CD14-positive monocyte (primary cell): ENCODE measurements around the gene OR1F1. TPM values are rescaled to one million over a fixed set of nuclear protein-coding genes. Genes with fewer than 3 reads are reported as not detected.
A peak's percentile ranks its signal among the peaks of the same experiment; 100 is the strongest.

ENCODE experiments used
- DNase-seq, 3 donors: peaks; one replicate each; pipeline ENCODE4 v3.0.0-alpha.2; 2011 to 2022
- H2AFZ ChIP-seq: 2 replicates; pipeline ENCODE4 v1.6.0; 2012; ENCODE audit warnings: mild to moderate bottlenecking, low read depth, low read length, inconsistent platforms; ENCODE audit not compliant: insufficient read depth, poor library complexity, severe bottlenecking
- H3K27ac ChIP-seq, 2 donors: 1 replicate in 1 of 2; 2 replicates in 1 of 2; pipeline ENCODE4 v1.5.1; 2012 to 2013; ENCODE audit warnings: low read length in 2 of 2, control low read depth in 1 of 2, inconsistent platforms in 1 of 2, low read depth in 1 of 2, mild to moderate bottlenecking in 1 of 2
- H3K27me3 ChIP-seq, 2 donors: one replicate each; pipeline versions ENCODE4 v1.6.0 to v1.6.1; 2011 to 2013; ENCODE audit warnings: low read length in 2 of 2; ENCODE audit not compliant: control insufficient read depth in 2 of 2, insufficient read depth in 2 of 2
- H3K36me3 ChIP-seq, 2 donors: replicated peaks in 1 of 2; 1 replicate in 1 of 2; 2 replicates in 1 of 2; pipeline versions ENCODE4 v1.5.1 to v1.6.1; 2012 to 2013; ENCODE audit warnings: low read length in 2 of 2, control low read depth in 1 of 2, inconsistent platforms in 1 of 2, mild to moderate bottlenecking in 1 of 2; ENCODE audit not compliant: insufficient read depth in 2 of 2, control insufficient read depth in 1 of 2
- H3K4me1 ChIP-seq, 2 donors: 1 replicate in 1 of 2; 2 replicates in 1 of 2; pipeline versions ENCODE4 v1.5.1 to v1.6.1; 2012 to 2013; ENCODE audit warnings: low read length in 2 of 2, control low read depth in 1 of 2, inconsistent platforms in 1 of 2, mild to moderate bottlenecking in 1 of 2, moderate library complexity in 1 of 2; ENCODE audit not compliant: insufficient read depth in 2 of 2, control insufficient read depth in 1 of 2
- H3K4me2 ChIP-seq: replicated peaks from 2 replicates; pipeline ENCODE3; 2012; ENCODE audit warnings: low read length, moderate library complexity, mild to moderate bottlenecking; ENCODE audit not compliant: poor library complexity, severe bottlenecking; ENCODE audit errors: extremely low read depth
- H3K4me3 ChIP-seq, 3 experiments: fragments of 200-600 bp in 1 of 3; sonication (generic) in 1 of 3; replicated peaks in 1 of 3; 1 replicate in 2 of 3; 2 replicates in 1 of 3; pipeline ENCODE4 v1.5.1; 2011 to 2013; ENCODE audit warnings: low read length in 3 of 3, mild to moderate bottlenecking in 3 of 3, control low read depth in 2 of 3, low read depth in 2 of 3, inconsistent platforms in 1 of 3, moderate library complexity in 1 of 3
- H3K79me2 ChIP-seq: 2 replicates; pipeline ENCODE4 v1.6.0; 2012; ENCODE audit warnings: mild to moderate bottlenecking, control low read depth, inconsistent platforms, low read length, moderate library complexity; ENCODE audit not compliant: insufficient read depth
- H3K9ac ChIP-seq: 2 replicates; pipeline ENCODE4 v1.6.0; 2017; ENCODE audit warnings: low read length, mild to moderate bottlenecking; ENCODE audit not compliant: insufficient read depth, poor library complexity, severe bottlenecking
- H3K9me3 ChIP-seq, 2 donors: replicated peaks in 1 of 2; 1 replicate in 1 of 2; 2 replicates in 1 of 2; pipeline versions ENCODE4 v1.5.1 to v1.6.1; 2012 to 2013; ENCODE audit warnings: low read length in 2 of 2, control low read depth in 1 of 2; ENCODE audit not compliant: control insufficient read depth in 1 of 2, insufficient read depth in 1 of 2
- H4K20me1 ChIP-seq: 2 replicates; pipeline ENCODE4 v1.6.0; 2012; ENCODE audit warnings: mild to moderate bottlenecking, low read length, control low read depth, moderate library complexity; ENCODE audit not compliant: insufficient read depth
- H3K27ac Mint-ChIP-seq, 7 donors: one replicate each; pipeline ENCODE4 v1.8.0; 2020; ENCODE audit warnings: mild to moderate bottlenecking in 7 of 7, mixed read lengths in 7 of 7, moderate library complexity in 6 of 7, inconsistent platforms in 2 of 7
- H3K27me3 Mint-ChIP-seq, 3 donors: one replicate each; pipeline ENCODE4 v1.8.0; 2021 to 2022; ENCODE audit warnings: low read depth in 3 of 3, mild to moderate bottlenecking in 3 of 3, mixed read lengths in 3 of 3, moderate library complexity in 3 of 3, inconsistent platforms in 1 of 3
- H3K36me3 Mint-ChIP-seq, 2 donors: one replicate each; pipeline ENCODE4 v1.8.0; 2020; ENCODE audit warnings: mixed read lengths in 2 of 2, inconsistent platforms in 1 of 2, mild to moderate bottlenecking in 1 of 2
- H3K4me1 Mint-ChIP-seq: one replicate; pipeline ENCODE4 v1.8.0; 2020; ENCODE audit warnings: mild to moderate bottlenecking, mixed read lengths
- H3K4me3 Mint-ChIP-seq, 2 donors: one replicate each; pipeline ENCODE4 v1.8.0; 2020; ENCODE audit warnings: mild to moderate bottlenecking in 2 of 2, mixed read lengths in 2 of 2, moderate library complexity in 1 of 2
- H3K9me3 Mint-ChIP-seq, 7 donors: one replicate each; pipeline ENCODE4 v1.8.0; 2020 to 2022; ENCODE audit warnings: mixed read lengths in 7 of 7, mild to moderate bottlenecking in 6 of 7, moderate library complexity in 6 of 7, inconsistent platforms in 2 of 7
- WGBS: methylation state at CpG from one replicate; pipeline ENCODE4 v1.1.5; 2013; ENCODE audit warnings: missing lambda C conversion rate; ENCODE audit not compliant: insufficient coverage; 5-methylcytosine and 5-hydroxymethylcytosine counted together
- intact Hi-C, 2 donors: fragments of 100-400 bp; cut with micrococcal nuclease; formaldehyde crosslinking; loops; one replicate each; pipeline versions ENCODE4 v1.15.0 to v1.15.1; 2023
- polyA plus RNA-seq, 3 donors: library from polyadenylated mRNA; depleted of rRNA in 1 of 3; unstranded in 2 of 3; stranded (reverse) in 1 of 3; fragments of 300-500 nt in 2 of 3; fragments of >200 nt in 1 of 3; fragmentation: Illumina TruSeq in 2 of 3; gene quantifications; 1 replicate in 2 of 3; 2 replicates in 1 of 3; pipeline ENCODE4 v1.2.3, GENCODE V29; 2012 to 2021
- TF ChIP-seq, protein P1 (sequence below): fragments of 200-600 bp; IDR thresholded peaks from one replicate; pipeline ENCODE4 v1.8.0; 2022; ENCODE audit warnings: antibody characterized with exemption, mild to moderate bottlenecking

Gene OR1F1
- polyA plus RNA-seq, 3 donors = not detected

GRCh38 chr16:3254309-3254708 is 66.3 kb downstream of the OR1F1 start:
- 60% methylated on average over 25 of the region's 35 CpGs for WGBS
- peaks cover 85% of the 10 kb centered on the region for H3K79me2 ChIP-seq
- peaks cover 90% of the 10 kb centered on the region for H3K4me1 Mint-ChIP-seq
- peaks cover 72% of the 10 kb centered on the region for H4K20me1 ChIP-seq
- H3K4me2 ChIP-seq = peak overlapping the region; percentile 88
- H3K27ac Mint-ChIP-seq = peak overlapping the region in 2 of 7 donors; percentile 98 to 99
- peak overlapping the region; percentile 80 for H3K9ac ChIP-seq
- no peak overlapping the region for H2AFZ ChIP-seq
- peaks cover 84 to 96% of the 10 kb centered on the region in 2 donors for H3K4me1 ChIP-seq
- peaks cover 0 to 2% (median 0%) of the 10 kb centered on the region in 3 donors for H3K27me3 Mint-ChIP-seq
- H3K36me3 Mint-ChIP-seq = peaks cover 44 to 60% of the 10 kb centered on the region in 2 donors
- H3K9me3 ChIP-seq = no peaks in the 10 kb centered on the region
- TF ChIP-seq, protein P1, sequence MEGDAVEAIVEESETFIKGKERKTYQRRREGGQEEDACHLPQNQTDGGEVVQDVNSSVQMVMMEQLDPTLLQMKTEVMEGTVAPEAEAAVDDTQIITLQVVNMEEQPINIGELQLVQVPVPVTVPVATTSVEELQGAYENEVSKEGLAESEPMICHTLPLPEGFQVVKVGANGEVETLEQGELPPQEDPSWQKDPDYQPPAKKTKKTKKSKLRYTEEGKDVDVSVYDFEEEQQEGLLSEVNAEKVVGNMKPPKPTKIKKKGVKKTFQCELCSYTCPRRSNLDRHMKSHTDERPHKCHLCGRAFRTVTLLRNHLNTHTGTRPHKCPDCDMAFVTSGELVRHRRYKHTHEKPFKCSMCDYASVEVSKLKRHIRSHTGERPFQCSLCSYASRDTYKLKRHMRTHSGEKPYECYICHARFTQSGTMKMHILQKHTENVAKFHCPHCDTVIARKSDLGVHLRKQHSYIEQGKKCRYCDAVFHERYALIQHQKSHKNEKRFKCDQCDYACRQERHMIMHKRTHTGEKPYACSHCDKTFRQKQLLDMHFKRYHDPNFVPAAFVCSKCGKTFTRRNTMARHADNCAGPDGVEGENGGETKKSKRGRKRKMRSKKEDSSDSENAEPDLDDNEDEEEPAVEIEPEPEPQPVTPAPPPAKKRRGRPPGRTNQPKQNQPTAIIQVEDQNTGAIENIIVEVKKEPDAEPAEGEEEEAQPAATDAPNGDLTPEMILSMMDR = no peak
- no peaks in the 10 kb centered on the region for H3K9me3 Mint-ChIP-seq
- H3K4me3 ChIP-seq = peak overlapping the region; percentile 85 to 98 (median 92)
- H3K27ac ChIP-seq = peak overlapping the region in 1 of 2 donors; percentile 90
- H3K4me3 Mint-ChIP-seq = peak overlapping the region; percentile 97 to 99
- intact Hi-C loops = no loop called here
- H3K36me3 ChIP-seq = peaks cover 50 to 58% of the 10 kb centered on the region in 2 donors
- no peaks in the 10 kb centered on the region for H3K27me3 ChIP-seq
- DNase-seq = no peak

Other genes with a start within 250 kb of the OR1F1 start
- gene KREMEN2, start 223.9 kb upstream of the OR1F1 start, polyA plus RNA-seq = under 1 TPM in 1 of 3 donors, not detected in 2; 0.09 TPM
- gene PAQR4, start 218.9 kb upstream of the OR1F1 start, polyA plus RNA-seq = 10 to 100 TPM in 1 of 3 donors, 1 to 10 TPM in 2; 6.3 to 14.2 (median 8.9) TPM
- 1 to 10 TPM in 2 of 3 donors, under 1 TPM in 1; 0.39 to 3.2 (median 3.0) TPM for gene PKMYT1, start 207.8 kb upstream of the OR1F1 start, polyA plus RNA-seq
- gene CLDN9, start 175.3 kb upstream of the OR1F1 start, polyA plus RNA-seq = 1 to 10 TPM in 1 of 3 donors, not detected in 2; 2.1 TPM
- gene CLDN6, start 170.0 kb upstream of the OR1F1 start, polyA plus RNA-seq = not detected
- gene TNFRSF12A, start 167.8 kb upstream of the OR1F1 start, polyA plus RNA-seq = 1 to 10 TPM; 2.9 to 6.2 (median 5.7) TPM
- gene HCFC1R1, start 164.3 kb upstream of the OR1F1 start, polyA plus RNA-seq = 10 to 100 TPM; 16.7 to 27.1 (median 19.9) TPM
- gene THOC6, start 164.2 kb upstream of the OR1F1 start, polyA plus RNA-seq = 10 to 100 TPM; 42.4 to 59.2 (median 57.7) TPM
- not detected for gene BICDL2, start 151.3 kb upstream of the OR1F1 start, polyA plus RNA-seq
- gene MMP25, start 141.6 kb upstream of the OR1F1 start, polyA plus RNA-seq = 10 to 100 TPM in 1 of 3 donors, 1 to 10 TPM in 1, under 1 TPM in 1; 0.71 to 26.6 (median 2.6) TPM
- gene IL32, start 122.6 kb upstream of the OR1F1 start, polyA plus RNA-seq = 1 to 10 TPM in 2 of 3 donors, under 1 TPM in 1; 0.53 to 8.0 (median 5.6) TPM
- under 1 TPM in 1 of 3 donors, not detected in 2; 0.29 TPM for gene ZSCAN10, start 88.9 kb upstream of the OR1F1 start, polyA plus RNA-seq
- 1 to 10 TPM; 1.0 to 6.7 (median 1.3) TPM for gene ZNF205, start 75.6 kb upstream of the OR1F1 start, polyA plus RNA-seq
- 1 to 10 TPM; 1.5 to 2.6 (median 1.8) TPM for gene ZNF213, start 53.2 kb upstream of the OR1F1 start, polyA plus RNA-seq
- 1 to 10 TPM; 2.0 to 2.8 (median 2.5) TPM for gene ZNF200, start 47.0 kb downstream of the OR1F1 start, polyA plus RNA-seq
- gene MEFV, start 68.4 kb downstream of the OR1F1 start, polyA plus RNA-seq = 10 to 100 TPM; 37.7 to 78.0 (median 73.2) TPM
- 10 to 100 TPM; 11.5 to 21.5 (median 13.1) TPM for gene ZNF263, start 95.3 kb downstream of the OR1F1 start, polyA plus RNA-seq
- gene TIGD7, start 117.2 kb downstream of the OR1F1 start, polyA plus RNA-seq = 1 to 10 TPM in 1 of 3 donors, under 1 TPM in 2; 0.32 to 1.4 (median 0.64) TPM
- gene ZNF75A, start 117.3 kb downstream of the OR1F1 start, polyA plus RNA-seq = 10 to 100 TPM in 1 of 3 donors, 1 to 10 TPM in 2; 2.3 to 10.2 (median 2.8) TPM
- gene OR2C1, start 167.7 kb downstream of the OR1F1 start, polyA plus RNA-seq = under 1 TPM in 1 of 3 donors, not detected in 2; 0.12 TPM
- 1 to 10 TPM; 5.7 to 7.7 (median 7.2) TPM for gene ZSCAN32, start 212.8 kb downstream of the OR1F1 start, polyA plus RNA-seq
- 1 to 10 TPM; 2.5 to 5.6 (median 4.9) TPM for gene ZNF174, start 213.0 kb downstream of the OR1F1 start, polyA plus RNA-seq